HG03175 (cell line): ENCODE results near the gene ANGPTL5.
"Not testable (repeated sequence)": the region's sequence is repeated elsewhere in the genome, so short reads cannot be mapped to it uniquely, and the experiment has no call there.

Source experiments
- ATAC-seq: cut with Tn5 transposase; IDR thresholded peaks from one replicate; pipeline ENCODE4 v1.9.1; 2021; ENCODE audit warnings: mild to moderate bottlenecking, moderate library complexity; ENCODE audit not compliant: unreplicated experiment

The ANGPTL5 gene

GRCh38 chr11:101889767-101890166, 26.6 kb downstream of the ANGPTL5 start:
- no peak for ATAC-seq

- no peak for ATAC-seq
Measured at GRCh38 chr11:101885631-101886030, 30.7 kb downstream of the ANGPTL5 start.

- no peak for ATAC-seq
Measured at GRCh38 chr11:101881586-101881985, 34.7 kb downstream of the ANGPTL5 start.

- ATAC-seq, result no peak
Measured at GRCh38 chr11:101880222-101880621, 36.1 kb downstream of the ANGPTL5 start.

- no peak for ATAC-seq
Measured at GRCh38 chr11:101872171-101872882, 44.0 kb downstream of the ANGPTL5 start.

GRCh38 chr11:101870510-101870909, 45.8 kb downstream of the ANGPTL5 start:
- no peak for ATAC-seq

GRCh38 chr11:101867951-101868350, 48.4 kb downstream of the ANGPTL5 start:
- ATAC-seq, result no peak

- ATAC-seq, result no peak
Measured at GRCh38 chr11:101866619-101867491, 49.5 kb downstream of the ANGPTL5 start.

GRCh38 chr11:101864098-101864497, 52.2 kb downstream of the ANGPTL5 start:
- ATAC-seq, result no peak

- ATAC-seq, result no peak
Measured at GRCh38 chr11:101863361-101863760, 53.0 kb downstream of the ANGPTL5 start.

- ATAC-seq, result no peak
Measured at GRCh38 chr11:101862391-101863233, 53.7 kb downstream of the ANGPTL5 start.

GRCh38 chr11:101860696-101861427, 55.5 kb downstream of the ANGPTL5 start:
- ATAC-seq, result peak; percentile 94

GRCh38 chr11:101852260-101852659, 64.1 kb downstream of the ANGPTL5 start:
- not testable (repeated sequence) for ATAC-seq

- ATAC-seq, result no peak
Measured at GRCh38 chr11:101848262-101848661, 68.1 kb downstream of the ANGPTL5 start.

- ATAC-seq, result no peak
Measured at GRCh38 chr11:101844608-101845007, 71.7 kb downstream of the ANGPTL5 start.

GRCh38 chr11:101840704-101841103, 75.6 kb downstream of the ANGPTL5 start:
- ATAC-seq, result no peak
